OCI-LY1 (cell line): ENCODE measurements around the gene KIF19.

ENCODE experiments used
- H2AFZ ChIP-seq: fragments of 200-600 bp; sonication (generic), shearing (Covaris generic); 2 replicates; pipeline ENCODE4 v1.6.0; 2014; ENCODE audit warnings: antibody characterized with exemption, mild to moderate bottlenecking, low read length
- H3F3A ChIP-seq: fragments of 200-600 bp; sonication (generic), shearing (Covaris generic); 2 replicates; pipeline ENCODE4 v1.6.0; 2014; ENCODE audit warnings: mild to moderate bottlenecking, antibody characterized with exemption, low read length, moderate library complexity; ENCODE audit not compliant: insufficient read depth
- H3K27ac ChIP-seq: fragments of 200-600 bp; sonication (generic); 2 replicates; pipeline ENCODE4 v1.5.1; 2014; ENCODE audit warnings: low read length, mixed run types, mild to moderate bottlenecking, low read depth; ENCODE audit not compliant: poor library complexity, severe bottlenecking
- H3K27me3 ChIP-seq: fragments of 200-600 bp; sonication (generic); 2 replicates; pipeline ENCODE4 v1.6.0; 2014; ENCODE audit warnings: antibody characterized with exemption, mild to moderate bottlenecking, low read length, moderate library complexity; ENCODE audit not compliant: insufficient read depth
- H3K36me3 ChIP-seq: fragments of 200-600 bp; sonication (generic); 2 replicates; pipeline ENCODE4 v1.6.1; 2014; ENCODE audit warnings: mild to moderate bottlenecking, antibody characterized with exemption, low read length, moderate library complexity, mixed read lengths; ENCODE audit not compliant: insufficient read depth
- H3K4me1 ChIP-seq: fragments of 200-600 bp; sonication (generic); 2 replicates; pipeline ENCODE4 v1.5.1; 2014; ENCODE audit warnings: mild to moderate bottlenecking, low read length, moderate library complexity; ENCODE audit not compliant: insufficient read depth, severe bottlenecking
- H3K4me2 ChIP-seq: fragments of 200-600 bp; sonication (generic), shearing (Covaris generic); 2 replicates; pipeline ENCODE4 v1.6.1; 2014; ENCODE audit warnings: low read length
- H3K4me3 ChIP-seq: fragments of 200-600 bp; sonication (generic); 2 replicates; pipeline ENCODE4 v1.5.1; 2014; ENCODE audit warnings: low read length, low read depth, mild to moderate bottlenecking, mixed read lengths; ENCODE audit not compliant: poor library complexity, severe bottlenecking
- H3K79me2 ChIP-seq: fragments of 200-600 bp; shearing (Covaris generic); 2 replicates; pipeline ENCODE4 v1.6.1; 2016; ENCODE audit warnings: mixed run types, low read length, mixed read lengths; ENCODE audit not compliant: insufficient read depth
- H3K9ac ChIP-seq: fragments of 200-600 bp; sonication (generic), shearing (Covaris generic); 2 replicates; pipeline ENCODE4 v1.6.1; 2014; ENCODE audit warnings: mild to moderate bottlenecking, low read length, mixed read lengths
- H3K9me2 ChIP-seq: fragments of 200-600 bp; sonication (generic), shearing (Covaris generic); 2 replicates; pipeline ENCODE4 v1.6.1; 2014; ENCODE audit warnings: low read depth, mild to moderate bottlenecking, low read length, mixed read lengths
- H3K9me3 ChIP-seq: fragments of 200-600 bp; shearing (Covaris generic); 2 replicates; pipeline ENCODE4 v1.6.1; 2014; ENCODE audit warnings: low read length, mixed read lengths
- H4K20me1 ChIP-seq: fragments of 200-600 bp; sonication (generic), shearing (Covaris generic); 2 replicates; pipeline ENCODE4 v1.6.0; 2016; ENCODE audit warnings: mild to moderate bottlenecking, low read length; ENCODE audit not compliant: insufficient read depth
- EZH2 ChIP-seq: fragments of 200-600 bp; sonication (generic), shearing (Covaris generic); IDR thresholded peaks from 2 replicates; pipeline ENCODE4 v1.8.0; 2017; ENCODE audit warnings: borderline replicate concordance, mixed run types, mild to moderate bottlenecking, antibody characterized with exemption, low read length, moderate library complexity, mixed read lengths
- TF ChIP-seq, protein P1 (sequence below): fragments of 200-600 bp; sonication (generic), shearing (Covaris generic); IDR thresholded peaks from 2 replicates; pipeline ENCODE4 v1.5.1; 2017; ENCODE audit warnings: mild to moderate bottlenecking, antibody characterized with exemption, low read length, moderate library complexity, mixed read lengths

KIF19 gene

DNA sequence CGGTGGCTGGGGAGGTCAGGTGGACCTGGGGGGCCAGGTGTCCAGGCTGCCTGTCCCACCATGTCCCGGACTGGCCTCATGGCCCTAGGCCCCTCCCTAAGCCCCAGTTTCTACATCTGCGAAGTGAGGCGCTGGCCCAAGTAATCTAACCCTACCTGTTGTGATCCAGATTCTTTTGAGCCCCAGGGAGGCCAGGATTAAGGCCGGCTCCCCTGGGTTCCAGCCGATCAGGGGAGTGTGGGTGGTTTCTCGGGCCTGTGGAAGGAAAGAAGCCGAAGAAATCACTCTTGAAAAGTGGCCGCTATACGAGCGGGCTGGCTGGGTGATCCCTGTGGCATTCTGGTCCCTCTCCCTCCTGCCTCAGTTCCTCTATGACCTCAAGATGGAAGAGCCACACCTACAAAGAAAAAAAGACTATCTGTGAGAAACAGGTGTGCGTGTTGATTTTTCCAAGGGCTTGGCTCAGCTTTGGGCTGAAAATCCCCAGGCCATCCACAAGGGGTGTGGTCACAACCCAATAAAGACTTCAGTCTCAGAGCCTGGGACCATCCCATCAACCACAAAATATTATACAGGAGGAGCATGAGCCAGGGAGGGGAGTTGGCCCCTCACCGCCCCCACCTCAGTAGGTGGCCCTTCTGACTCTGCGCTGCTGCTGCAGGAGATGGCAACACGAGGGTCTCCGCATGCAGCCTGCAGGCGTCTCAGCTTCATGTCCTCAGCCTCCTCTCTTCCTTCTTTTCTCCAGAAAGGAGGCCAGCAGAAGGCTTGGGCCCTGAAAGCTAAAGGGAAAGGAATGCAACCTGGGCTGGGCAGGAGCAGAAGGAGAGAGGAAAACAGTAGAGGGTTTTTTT lies 61.6 kb downstream of the KIF19 start:
- Histone ChIP-seq H3K9me2 (no peaks in the 10 kb centered on the region), H3K4me1 (no peaks in the 10 kb centered on the region), H3K9me3 (no peaks in the 10 kb centered on the region), H4K20me1 (no peaks in the 10 kb centered on the region), H3F3A (no peaks in the 10 kb centered on the region), H3K4me2 (no peak overlapping the region), H3K27ac (no peak overlapping the region), H3K36me3 (no peaks in the 10 kb centered on the region), H3K9ac (no peak overlapping the region), H3K27me3 (no peaks in the 10 kb centered on the region; the same call in 1 of the 2 replicates), H2AFZ (no peak overlapping the region), H3K79me2 (no peaks in the 10 kb centered on the region), H3K4me3 (no peak overlapping the region)
- TF ChIP-seq EZH2 = no peak
- TF ChIP-seq, protein P1, sequence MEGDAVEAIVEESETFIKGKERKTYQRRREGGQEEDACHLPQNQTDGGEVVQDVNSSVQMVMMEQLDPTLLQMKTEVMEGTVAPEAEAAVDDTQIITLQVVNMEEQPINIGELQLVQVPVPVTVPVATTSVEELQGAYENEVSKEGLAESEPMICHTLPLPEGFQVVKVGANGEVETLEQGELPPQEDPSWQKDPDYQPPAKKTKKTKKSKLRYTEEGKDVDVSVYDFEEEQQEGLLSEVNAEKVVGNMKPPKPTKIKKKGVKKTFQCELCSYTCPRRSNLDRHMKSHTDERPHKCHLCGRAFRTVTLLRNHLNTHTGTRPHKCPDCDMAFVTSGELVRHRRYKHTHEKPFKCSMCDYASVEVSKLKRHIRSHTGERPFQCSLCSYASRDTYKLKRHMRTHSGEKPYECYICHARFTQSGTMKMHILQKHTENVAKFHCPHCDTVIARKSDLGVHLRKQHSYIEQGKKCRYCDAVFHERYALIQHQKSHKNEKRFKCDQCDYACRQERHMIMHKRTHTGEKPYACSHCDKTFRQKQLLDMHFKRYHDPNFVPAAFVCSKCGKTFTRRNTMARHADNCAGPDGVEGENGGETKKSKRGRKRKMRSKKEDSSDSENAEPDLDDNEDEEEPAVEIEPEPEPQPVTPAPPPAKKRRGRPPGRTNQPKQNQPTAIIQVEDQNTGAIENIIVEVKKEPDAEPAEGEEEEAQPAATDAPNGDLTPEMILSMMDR = no peak

DNA sequence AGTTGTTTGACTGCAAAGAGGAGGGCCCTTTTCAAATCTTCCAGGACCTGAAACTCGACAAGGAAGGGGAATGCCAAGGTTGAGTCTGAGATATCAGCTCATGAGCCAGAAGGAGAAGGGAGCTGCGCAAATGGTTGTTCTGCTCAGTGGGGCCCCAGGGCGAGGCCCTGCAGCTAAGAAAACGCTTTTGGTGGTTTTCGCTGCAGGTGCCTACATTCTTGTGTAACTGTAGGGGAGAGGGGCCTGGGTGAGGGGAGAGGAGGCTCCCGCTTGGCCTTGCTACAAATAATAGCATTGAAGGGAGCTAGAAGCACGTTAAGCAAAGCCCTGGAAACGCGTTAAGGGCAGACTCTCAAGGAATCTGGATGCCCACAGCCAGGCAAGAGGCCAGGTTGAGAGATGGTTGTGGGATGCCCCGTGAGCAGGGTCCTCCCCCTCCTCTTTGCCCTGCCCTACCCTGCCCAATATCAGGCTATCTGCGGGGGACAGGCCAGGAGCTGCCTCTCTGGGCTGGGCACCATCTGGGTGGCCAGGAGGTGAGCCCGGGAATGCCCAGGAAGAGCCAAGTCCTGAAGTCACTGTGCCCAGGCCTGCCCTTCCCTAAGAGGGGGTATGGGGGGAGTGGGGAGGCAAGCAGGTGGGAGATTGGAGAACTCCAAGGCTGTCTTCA lies 63.2 kb downstream of the KIF19 start:
- Histone ChIP-seq H3K4me2 (no peak overlapping the region), H4K20me1 (no peaks in the 10 kb centered on the region), H3K9me2 (no peaks in the 10 kb centered on the region), H3K27ac (no peak overlapping the region), H3K27me3 (no peaks in the 10 kb centered on the region; the same call in 1 of the 2 replicates), H3F3A (no peaks in the 10 kb centered on the region), H3K36me3 (no peaks in the 10 kb centered on the region), H3K4me3 (no peak overlapping the region), H3K9me3 (no peaks in the 10 kb centered on the region), H3K79me2 (no peaks in the 10 kb centered on the region), H3K4me1 (no peaks in the 10 kb centered on the region), H2AFZ (no peak overlapping the region), H3K9ac (no peak overlapping the region)
- TF ChIP-seq, protein P1 = no peak
- TF ChIP-seq EZH2 = no peak

DNA sequence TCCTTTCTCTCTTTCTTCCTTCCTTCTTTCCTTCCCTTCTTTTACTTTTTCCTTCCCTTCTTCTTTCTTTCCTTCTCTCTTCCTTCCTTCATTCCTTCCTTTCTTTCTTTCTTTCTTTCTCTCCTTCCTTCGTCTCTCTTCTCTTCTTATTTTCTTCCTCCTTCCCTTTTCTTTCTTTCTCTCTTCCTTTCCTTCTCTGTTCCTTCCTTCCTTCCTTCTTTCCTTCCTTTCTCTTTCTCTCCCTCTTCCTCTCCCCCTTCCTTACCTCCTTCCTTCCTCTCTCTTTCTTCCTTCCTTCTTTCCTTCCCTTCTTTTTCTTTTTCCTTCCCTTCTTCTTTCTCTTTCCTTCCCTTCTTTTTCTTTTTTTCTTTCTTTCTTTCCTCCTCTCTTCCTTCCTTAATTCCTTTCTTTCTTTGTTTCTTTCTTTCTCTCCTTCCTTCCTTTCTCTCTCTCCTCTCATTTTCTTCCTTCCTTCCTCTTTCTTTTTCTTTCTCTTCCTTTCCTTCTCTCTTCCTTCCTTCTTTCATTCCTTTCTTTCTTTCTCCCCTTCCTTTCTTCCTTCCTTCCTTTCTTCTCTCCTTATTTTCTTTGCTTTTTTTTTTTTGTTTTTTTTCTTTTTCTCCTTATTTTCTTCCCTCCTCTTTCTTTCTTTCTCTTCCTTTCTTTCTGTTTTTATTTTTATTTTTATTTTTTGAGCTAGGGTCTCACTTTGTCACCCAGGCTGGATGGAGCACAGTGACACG lies 64.1 kb downstream of the KIF19 start:
- Histone ChIP-seq H3K36me3 (no peaks in the 10 kb centered on the region), H3K9me3 (no peaks in the 10 kb centered on the region), H3K79me2 (no peaks in the 10 kb centered on the region), H3F3A (no peaks in the 10 kb centered on the region), H3K27ac (no peak overlapping the region), H3K9me2 (no peaks in the 10 kb centered on the region), H2AFZ (no peak overlapping the region), H3K4me1 (no peaks in the 10 kb centered on the region), H3K4me3 (no peak overlapping the region), H3K4me2 (no peak overlapping the region), H3K27me3 (no peaks in the 10 kb centered on the region; the same call in 1 of the 2 replicates), H4K20me1 (no peaks in the 10 kb centered on the region), H3K9ac (no peak overlapping the region)
- TF ChIP-seq EZH2 = no peak
- TF ChIP-seq, protein P1 = no peak
